GM19035 (cell line): Measurements from ENCODE around the gene SPATS2.
"Not testable (repeated sequence)": the region's sequence is repeated elsewhere in the genome, so short reads cannot be mapped to it uniquely, and the experiment has no call there.

Source experiments
- ATAC-seq: cut with Tn5 transposase; IDR thresholded peaks from one replicate; pipeline ENCODE4 v1.9.1; 2021; ENCODE audit not compliant: unreplicated experiment

Gene SPATS2

DNA sequence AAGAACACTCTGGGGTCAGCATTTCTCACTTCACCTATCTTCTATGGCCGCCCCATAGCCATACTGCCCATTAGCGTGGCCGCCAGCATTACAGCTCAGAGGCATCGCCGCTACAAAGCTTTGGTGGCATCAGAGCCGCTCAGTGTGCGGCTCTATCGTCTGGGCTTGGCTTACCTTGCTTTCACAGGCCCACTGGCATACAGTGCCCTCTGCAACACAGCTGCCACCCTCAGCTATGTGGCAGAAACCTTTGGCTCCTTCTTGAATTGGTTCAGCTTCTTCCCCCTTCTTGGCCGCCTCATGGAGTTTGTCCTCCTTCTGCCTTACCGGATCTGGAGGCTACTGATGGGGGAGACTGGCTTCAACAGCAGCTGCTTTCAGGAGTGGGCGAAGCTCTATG, 18.0 kb upstream of the SPATS2 start:
- no peak for ATAC-seq

GRCh38 chr12:49352351-49352750, 14.9 kb upstream of the SPATS2 start:
- no peak for ATAC-seq

- ATAC-seq = no peak
Observed at GRCh38 chr12:49355913-49356312, 11.3 kb upstream of the SPATS2 start.

DNA sequence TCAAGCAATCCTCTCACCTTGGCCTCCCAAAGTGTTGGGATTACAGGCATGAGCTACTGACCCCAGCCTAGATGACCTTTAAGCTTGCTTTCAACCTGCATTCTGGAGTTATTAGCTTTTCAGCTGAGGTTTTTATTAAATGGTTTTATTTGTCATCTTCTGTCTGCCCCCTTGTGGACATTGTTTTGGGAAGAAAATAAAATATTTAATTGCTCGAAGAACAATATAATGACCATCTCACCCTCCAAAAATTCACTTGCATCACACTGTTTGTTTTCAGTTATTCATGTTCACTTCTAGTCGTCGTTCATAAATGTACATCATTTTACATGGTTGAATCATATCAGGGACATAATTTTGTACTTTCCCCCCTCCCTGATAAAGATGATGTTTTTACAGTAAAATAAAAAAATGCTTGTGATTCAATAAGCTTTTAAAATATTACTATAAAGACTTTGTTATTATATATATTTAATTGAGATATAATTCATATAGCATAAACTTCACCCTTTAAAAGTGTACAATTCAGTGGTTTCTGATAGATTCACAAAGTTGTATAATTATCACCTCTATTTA, 10.1 kb upstream of the SPATS2 start:
- ATAC-seq = no peak

GRCh38 chr12:49358483-49359141, 8.7 kb upstream of the SPATS2 start:
- ATAC-seq = no peak

DNA sequence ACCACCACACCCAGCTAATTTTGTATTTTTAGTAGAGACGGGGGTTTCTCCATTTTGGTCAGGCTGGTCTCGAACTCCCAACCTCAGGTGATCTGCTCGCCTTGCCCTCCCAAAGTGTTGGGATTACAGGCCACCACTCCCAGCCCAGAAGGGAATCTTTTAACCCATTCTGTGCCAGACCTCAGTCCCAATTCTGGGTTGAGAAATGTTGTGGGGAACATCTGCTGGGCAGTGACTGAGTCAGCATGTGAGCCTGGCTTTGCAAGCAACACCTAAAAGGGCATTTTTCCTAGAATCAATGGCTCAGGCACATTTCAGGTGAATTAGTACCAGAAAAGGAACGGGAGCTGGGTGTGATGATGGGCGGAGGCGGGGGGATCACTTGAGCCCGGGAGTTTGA, 7.6 kb upstream of the SPATS2 start:
- no peak for ATAC-seq

DNA sequence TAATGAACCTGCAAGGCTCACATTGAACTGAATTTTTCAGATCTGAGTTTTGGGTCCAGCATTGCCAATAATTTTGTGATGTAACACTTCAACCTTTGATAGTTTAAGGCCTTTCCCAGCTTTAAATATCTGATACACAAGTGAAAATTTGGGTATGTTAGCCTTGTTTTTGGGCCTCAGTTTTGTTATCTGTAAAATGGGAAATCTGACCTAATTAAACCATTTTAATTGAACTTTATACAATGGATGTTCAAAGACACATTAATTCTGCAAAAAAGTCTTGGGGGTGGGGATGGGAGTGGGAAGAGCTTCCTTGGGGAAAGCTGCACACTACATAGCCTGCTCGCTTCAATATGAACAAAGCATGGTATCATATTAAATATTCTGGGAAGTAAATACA, 5.2 kb upstream of the SPATS2 start:
- ATAC-seq = no peak

DNA sequence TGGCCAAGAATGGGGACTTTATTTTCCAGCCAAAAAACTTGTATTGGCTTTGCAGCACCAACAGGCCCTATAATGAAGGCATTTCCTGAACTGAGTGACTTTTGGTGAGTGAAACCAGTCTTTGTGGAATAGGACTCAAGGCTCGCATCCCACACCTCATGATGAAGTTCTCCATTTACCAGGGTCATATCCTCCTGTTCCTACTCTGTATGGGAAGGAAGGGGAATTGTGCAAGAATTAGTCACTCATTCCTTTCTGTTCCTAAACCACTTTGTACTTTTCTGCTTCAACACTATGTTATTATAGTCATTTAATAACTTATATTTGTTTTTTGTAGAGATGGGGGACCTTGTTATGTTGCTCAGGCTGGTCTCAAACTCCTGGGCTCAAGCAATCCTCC, 2.3 kb upstream of the SPATS2 start:
- no peak for ATAC-seq

DNA sequence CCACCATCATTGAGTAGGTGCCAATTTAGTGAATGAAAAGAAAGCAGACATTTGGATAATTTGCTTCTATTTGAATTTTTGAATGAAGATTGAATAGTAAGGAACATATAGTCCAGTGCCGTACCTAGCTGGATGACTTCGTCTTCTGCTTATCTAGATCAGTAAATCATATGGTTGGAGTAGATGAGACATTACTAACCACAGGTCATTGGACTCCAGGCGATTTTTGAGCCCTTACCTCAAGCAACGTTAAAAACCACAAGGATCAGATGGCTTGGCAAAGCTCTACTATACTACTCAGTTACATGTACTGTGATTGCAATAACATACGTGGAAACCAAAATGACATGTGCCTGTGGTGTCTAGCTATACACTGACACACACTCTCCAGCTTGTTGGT, 1.7 kb upstream of the SPATS2 start:
- no peak for ATAC-seq

DNA sequence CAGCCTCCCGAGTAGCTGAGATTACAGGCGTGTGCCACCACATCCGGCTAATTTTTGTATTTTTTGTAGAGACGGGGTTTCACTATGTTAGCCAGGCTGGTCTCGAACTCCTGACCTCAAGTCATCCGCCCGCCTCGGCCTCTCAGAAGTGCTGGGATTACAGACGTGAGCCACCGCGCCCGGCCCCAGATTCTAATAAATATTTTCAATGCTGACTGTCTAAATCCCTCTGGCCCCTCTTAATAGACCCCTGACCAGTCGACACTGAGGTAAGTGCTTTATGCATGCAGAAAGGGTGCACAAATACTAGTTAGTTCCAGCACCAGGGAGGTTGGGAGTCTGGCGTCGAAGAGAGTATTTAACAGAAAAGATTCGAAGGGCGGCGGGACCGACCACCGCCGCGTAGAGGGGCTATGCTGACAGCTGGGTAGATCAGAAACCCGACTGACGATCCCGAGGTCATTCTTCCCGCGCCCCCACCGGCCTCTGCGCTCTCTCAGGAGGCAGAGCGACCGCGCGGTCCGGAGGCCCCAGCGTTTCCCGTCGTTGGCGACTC, 1.1 kb upstream of the SPATS2 start:
- peak; percentile 7 for ATAC-seq

GRCh38 chr12:49366652-49367380, 446 bp upstream of the SPATS2 start:
- peak; percentile 68 for ATAC-seq

DNA sequence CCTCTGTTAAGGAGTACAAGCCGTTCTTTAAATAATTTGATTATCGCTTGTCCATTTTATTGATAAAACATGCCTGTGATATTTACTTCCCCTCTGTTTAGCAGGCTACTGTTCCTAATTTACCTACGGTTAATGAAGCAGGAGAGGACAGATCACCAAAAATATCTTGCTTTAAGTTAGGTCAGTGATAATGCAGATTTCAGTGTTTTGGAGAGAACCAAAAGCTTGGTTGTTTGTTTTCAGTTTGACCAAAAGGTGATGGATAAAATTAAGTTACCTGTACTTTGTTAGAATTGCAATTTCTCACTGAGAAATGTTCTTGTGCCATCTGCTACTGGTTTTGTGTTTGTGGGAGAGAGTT, 958 bp downstream of the SPATS2 start:
- no peak for ATAC-seq

DNA sequence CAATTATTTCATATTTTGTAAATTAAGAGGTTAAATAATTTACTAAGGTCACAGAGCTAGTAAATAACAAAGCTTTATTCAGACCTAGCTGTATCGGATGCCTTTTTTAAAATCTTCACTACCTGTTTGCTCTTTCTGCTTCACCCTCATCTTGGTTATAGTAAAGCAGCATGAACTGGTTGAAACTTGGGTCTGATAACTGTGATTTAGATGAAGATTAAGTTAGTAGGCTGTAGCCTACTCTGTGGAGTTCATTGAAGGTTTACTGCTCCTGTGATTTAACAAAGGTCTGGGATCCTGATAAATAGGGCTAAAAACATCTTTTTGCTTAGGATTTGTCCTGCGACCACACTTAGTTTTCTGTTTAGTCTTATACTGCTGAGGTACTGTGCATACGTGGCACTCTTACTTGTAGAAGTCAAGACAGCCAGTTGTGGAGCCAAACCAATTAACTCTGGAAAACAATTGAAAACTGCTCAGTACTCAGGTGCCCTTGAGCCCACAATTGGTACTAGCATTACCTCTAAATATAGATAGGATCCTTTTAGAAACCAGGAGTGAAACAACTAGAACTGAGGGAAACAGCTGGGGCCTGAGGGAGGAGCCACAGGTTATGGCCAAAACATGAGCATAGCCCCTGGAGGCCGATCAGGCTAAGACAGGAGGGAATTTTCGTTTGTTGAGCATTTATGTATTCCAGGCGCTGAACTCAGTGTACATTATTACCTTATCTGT, 2.3 kb downstream of the SPATS2 start:
- ATAC-seq = peak; percentile 40

- no peak for ATAC-seq
Observed at GRCh38 chr12:49370539-49370938, 3.3 kb downstream of the SPATS2 start.

GRCh38 chr12:49375406-49375805, 8.1 kb downstream of the SPATS2 start:
- ATAC-seq = no peak

DNA sequence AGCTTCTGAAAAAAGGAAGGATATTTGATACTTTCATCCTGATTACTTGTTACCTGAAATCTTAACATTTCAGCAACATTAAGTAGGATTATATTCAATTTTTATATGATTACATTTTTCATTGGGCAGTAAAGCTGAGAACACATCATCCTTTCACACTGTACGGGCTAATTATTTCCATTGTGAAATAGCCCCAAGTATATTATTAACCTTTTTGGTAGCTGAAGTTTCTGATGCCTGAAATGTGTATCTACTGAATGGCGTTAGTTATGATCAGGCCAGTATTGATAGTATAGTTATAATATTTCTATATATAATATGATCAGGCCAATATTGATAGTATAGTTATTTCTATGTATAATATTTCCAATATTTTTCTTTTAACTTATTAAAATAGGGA, 10.1 kb downstream of the SPATS2 start:
- ATAC-seq = no peak

DNA sequence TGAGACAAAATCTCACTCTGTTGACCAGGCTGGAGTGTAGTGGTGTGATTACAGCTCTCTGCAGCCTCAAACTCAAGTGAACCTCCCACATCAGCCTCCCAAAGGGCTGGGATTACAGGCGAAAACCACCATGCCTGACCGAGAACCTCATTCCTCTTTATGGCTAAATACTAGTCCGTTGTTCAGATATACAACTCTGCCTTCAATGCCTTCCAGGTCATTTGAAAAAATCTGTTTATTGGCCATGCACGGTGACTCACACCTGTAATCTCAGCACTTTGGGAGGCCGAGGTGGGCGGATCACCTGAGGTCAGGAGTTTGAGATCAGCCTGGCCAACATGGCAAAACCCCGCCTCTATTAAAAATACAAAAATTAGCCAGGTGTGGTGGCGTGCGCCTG, 12.9 kb downstream of the SPATS2 start:
- ATAC-seq = not testable (repeated sequence)

GRCh38 chr12:49388682-49389386, 21.6 kb downstream of the SPATS2 start:
- ATAC-seq = no peak

- ATAC-seq = no peak
Observed at GRCh38 chr12:49389387-49389703, 22.1 kb downstream of the SPATS2 start.

GRCh38 chr12:49397000-49397399, 29.7 kb downstream of the SPATS2 start:
- ATAC-seq = no peak

- ATAC-seq = no peak
Observed at GRCh38 chr12:49400304-49400703, 33.0 kb downstream of the SPATS2 start.
